HL-60 (cell line): ENCODE data around the gene MAP3K5.

Experiments
- DNase-seq, 2 experiments: peaks; one replicate each; pipeline ENCODE4 v3.0.0-alpha.2; 2010 to 2020; ENCODE audit warnings: low read depth in 1 of 2, low spot score in 1 of 2
- H3K27ac ChIP-seq: fragments of 250-450 bp; sonication (Bioruptor Pico); replicated peaks from 2 replicates; pipeline ENCODE4 v1.5.1; 2020; ENCODE audit warnings: mild to moderate bottlenecking, moderate library complexity
- H3K27me3 ChIP-seq: fragments of 250-450 bp; sonication (Bioruptor Pico); 2 replicates; pipeline ENCODE4 v1.5.1; 2021; ENCODE audit warnings: mild to moderate bottlenecking, moderate library complexity; ENCODE audit not compliant: insufficient read depth, poor library complexity, severe bottlenecking
- H3K4me3 ChIP-seq: replicated peaks from 2 replicates; pipeline ENCODE4 v1.5.1; 2011; ENCODE audit warnings: mild to moderate bottlenecking, control low read depth, low read length; ENCODE audit not compliant: insufficient read depth
- GABPA ChIP-seq: IDR thresholded peaks from 2 replicates; pipeline ENCODE4 v1.6.1; 2012; ENCODE audit warnings: low read depth
- POLR2AphosphoS5 ChIP-seq: IDR thresholded peaks from 2 replicates; pipeline ENCODE4 v1.6.1; 2012; ENCODE audit warnings: low read depth
- SPI1 ChIP-seq: IDR thresholded peaks from 2 replicates; pipeline ENCODE4 v1.6.1; 2012; ENCODE audit warnings: low read depth, mild to moderate bottlenecking, borderline replicate concordance
- TF ChIP-seq, protein P1 (sequence below): IDR thresholded peaks from one replicate; pipeline ENCODE4 v1.5.1; 2011; ENCODE audit warnings: low read length, control low read depth, inconsistent platforms; ENCODE audit not compliant: insufficient read depth
- TF ChIP-seq, protein P2 (sequence below): IDR thresholded peaks from 2 replicates; pipeline ENCODE4 v1.6.1; 2012; ENCODE audit warnings: low read depth; ENCODE audit not compliant: insufficient replicate concordance

MAP3K5 gene

DNA sequence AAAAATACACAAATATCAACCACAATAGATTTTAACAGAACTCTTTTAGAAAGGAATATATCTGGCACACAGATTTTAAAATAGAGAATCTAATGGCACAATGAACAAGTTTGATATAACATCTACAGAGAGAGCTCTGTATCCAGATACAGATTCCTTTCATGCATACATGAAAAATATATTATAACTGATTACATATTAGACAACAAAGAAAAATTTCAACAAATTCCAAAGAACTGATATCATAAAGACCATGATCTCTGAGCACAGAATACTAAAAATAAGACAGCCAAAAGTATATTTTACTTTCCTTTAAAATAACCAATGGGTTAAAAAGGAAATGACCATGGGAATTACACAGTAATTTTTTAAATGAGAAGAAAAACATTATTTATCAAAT, 167.9 kb downstream of the MAP3K5 start:
- Histone ChIP-seq H3K27ac (no peak overlapping the region), H3K4me3 (no peak overlapping the region)

DNA sequence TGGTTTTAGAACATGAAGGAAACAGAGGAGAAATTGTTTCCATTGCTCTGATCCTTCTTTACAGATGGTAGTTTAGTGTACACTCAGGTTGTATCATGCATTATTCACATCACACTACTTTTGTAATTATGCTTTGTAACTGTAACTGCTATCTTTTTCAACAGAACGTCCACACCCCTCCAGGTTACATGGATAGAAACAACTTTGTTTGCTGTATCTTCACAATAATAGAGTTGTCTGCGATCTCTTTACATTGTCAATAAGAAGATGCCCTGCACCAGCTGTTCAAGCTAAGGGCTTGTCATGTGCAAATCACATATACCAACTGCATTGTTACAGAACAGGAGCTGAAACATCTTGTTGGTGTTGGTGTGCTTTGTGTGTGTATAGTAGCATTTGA, 174.2 kb downstream of the MAP3K5 start:
- Histone ChIP-seq H3K27ac (no peak overlapping the region), H3K27me3 (no peaks in the 10 kb centered on the region), H3K4me3 (no peak overlapping the region)
- TF ChIP-seq, protein P1, sequence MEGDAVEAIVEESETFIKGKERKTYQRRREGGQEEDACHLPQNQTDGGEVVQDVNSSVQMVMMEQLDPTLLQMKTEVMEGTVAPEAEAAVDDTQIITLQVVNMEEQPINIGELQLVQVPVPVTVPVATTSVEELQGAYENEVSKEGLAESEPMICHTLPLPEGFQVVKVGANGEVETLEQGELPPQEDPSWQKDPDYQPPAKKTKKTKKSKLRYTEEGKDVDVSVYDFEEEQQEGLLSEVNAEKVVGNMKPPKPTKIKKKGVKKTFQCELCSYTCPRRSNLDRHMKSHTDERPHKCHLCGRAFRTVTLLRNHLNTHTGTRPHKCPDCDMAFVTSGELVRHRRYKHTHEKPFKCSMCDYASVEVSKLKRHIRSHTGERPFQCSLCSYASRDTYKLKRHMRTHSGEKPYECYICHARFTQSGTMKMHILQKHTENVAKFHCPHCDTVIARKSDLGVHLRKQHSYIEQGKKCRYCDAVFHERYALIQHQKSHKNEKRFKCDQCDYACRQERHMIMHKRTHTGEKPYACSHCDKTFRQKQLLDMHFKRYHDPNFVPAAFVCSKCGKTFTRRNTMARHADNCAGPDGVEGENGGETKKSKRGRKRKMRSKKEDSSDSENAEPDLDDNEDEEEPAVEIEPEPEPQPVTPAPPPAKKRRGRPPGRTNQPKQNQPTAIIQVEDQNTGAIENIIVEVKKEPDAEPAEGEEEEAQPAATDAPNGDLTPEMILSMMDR: no peak
- no peak for TF ChIP-seq POLR2AphosphoS5
- no peak for DNase-seq

More for the DNA sequence above, 167.9 kb downstream of the MAP3K5 start:
- H3K27me3 ChIP-seq: no peaks in the 10 kb centered on the region
- DNase-seq: no peak
- TF ChIP-seq, protein P2, sequence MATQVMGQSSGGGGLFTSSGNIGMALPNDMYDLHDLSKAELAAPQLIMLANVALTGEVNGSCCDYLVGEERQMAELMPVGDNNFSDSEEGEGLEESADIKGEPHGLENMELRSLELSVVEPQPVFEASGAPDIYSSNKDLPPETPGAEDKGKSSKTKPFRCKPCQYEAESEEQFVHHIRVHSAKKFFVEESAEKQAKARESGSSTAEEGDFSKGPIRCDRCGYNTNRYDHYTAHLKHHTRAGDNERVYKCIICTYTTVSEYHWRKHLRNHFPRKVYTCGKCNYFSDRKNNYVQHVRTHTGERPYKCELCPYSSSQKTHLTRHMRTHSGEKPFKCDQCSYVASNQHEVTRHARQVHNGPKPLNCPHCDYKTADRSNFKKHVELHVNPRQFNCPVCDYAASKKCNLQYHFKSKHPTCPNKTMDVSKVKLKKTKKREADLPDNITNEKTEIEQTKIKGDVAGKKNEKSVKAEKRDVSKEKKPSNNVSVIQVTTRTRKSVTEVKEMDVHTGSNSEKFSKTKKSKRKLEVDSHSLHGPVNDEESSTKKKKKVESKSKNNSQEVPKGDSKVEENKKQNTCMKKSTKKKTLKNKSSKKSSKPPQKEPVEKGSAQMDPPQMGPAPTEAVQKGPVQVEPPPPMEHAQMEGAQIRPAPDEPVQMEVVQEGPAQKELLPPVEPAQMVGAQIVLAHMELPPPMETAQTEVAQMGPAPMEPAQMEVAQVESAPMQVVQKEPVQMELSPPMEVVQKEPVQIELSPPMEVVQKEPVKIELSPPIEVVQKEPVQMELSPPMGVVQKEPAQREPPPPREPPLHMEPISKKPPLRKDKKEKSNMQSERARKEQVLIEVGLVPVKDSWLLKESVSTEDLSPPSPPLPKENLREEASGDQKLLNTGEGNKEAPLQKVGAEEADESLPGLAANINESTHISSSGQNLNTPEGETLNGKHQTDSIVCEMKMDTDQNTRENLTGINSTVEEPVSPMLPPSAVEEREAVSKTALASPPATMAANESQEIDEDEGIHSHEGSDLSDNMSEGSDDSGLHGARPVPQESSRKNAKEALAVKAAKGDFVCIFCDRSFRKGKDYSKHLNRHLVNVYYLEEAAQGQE: no peak
- TF ChIP-seq, protein P1: no peak
- TF ChIP-seq POLR2AphosphoS5: no peak
- TF ChIP-seq GABPA: no peak
- no peak for TF ChIP-seq SPI1

DNA sequence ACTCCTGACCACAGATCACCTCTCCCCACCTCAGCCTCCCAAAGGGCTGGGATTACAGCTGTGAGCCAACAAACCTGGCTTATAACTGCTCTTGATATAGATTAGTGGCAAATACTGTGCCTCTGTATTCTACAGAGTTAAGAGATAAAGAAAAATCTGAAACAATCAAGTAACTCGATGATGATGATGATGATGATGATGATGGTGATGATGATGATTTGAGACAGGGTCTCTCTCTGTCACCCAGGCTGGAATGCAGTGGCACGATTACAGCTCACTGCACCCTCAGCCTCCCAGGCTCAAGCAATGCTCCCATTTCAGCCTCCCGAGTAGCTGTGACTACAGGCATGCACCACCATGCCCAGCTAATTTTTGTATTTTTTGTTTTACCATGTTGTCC, 175.8 kb downstream of the MAP3K5 start:
- no peak for TF ChIP-seq SPI1
- DNase-seq: no peak
- Histone ChIP-seq H3K27ac (no peak overlapping the region), H3K27me3 (no peaks in the 10 kb centered on the region), H3K4me3 (no peak overlapping the region)

DNA sequence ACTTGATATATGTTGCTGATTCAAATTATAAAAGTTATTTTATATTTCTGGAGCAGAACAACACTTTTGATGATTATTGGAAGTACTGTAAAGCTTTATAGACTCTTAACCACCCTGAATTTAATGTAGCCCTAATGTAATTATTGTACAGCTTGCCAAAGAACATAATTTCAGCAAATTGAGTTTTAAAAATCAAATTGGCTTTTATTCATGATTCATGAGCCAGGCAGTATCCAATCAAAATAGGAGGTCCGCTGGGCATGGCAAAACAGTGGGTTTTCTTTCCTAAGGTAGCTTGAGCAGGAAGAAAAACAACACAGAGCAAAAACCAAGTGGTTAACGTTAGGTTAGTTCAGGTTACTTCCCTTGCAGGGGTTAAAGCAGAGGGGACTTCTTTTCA, 177.3 kb downstream of the MAP3K5 start:
- no peak for DNase-seq
- no peak overlapping the region for H3K4me3 ChIP-seq
- TF ChIP-seq GABPA (no peak), SPI1 (no peak), POLR2AphosphoS5 (no peak)
- TF ChIP-seq, protein P2: no peak
- TF ChIP-seq, protein P1: no peak
- no peak overlapping the region for H3K27ac ChIP-seq
- H3K27me3 ChIP-seq: no peaks in the 10 kb centered on the region
